ENCODE data around the gene ITPK1.
A peak's percentile ranks its signal among the peaks of the same experiment; 100 is the strongest.

The ITPK1 gene

GRCh38 chr14:92969430-92969829 is 146.3 kb downstream of the ITPK1 start:
- no peak for DNase-seq (ENCODE audit: low read depth)

GRCh38 chr14:92968291-92969020 is 147.3 kb downstream of the ITPK1 start:
- no peak for DNase-seq (ENCODE audit: low read depth)

GRCh38 chr14:92967346-92967926 is 148.3 kb downstream of the ITPK1 start:
- DNase-seq (ENCODE audit: low read depth), result peak; percentile 23

- no peak for DNase-seq (ENCODE audit: low read depth)
Measured at GRCh38 chr14:92965281-92965680, 150.4 kb downstream of the ITPK1 start.

- no peak for DNase-seq (ENCODE audit: low read depth)
Measured at GRCh38 chr14:92964124-92965109, 151.3 kb downstream of the ITPK1 start.

GRCh38 chr14:92963301-92964123 is 152.2 kb downstream of the ITPK1 start:
- no peak for DNase-seq (ENCODE audit: low read depth)

GRCh38 chr14:92962831-92963095 is 153.0 kb downstream of the ITPK1 start:
- DNase-seq (ENCODE audit: low read depth), result no peak

- no peak for DNase-seq (ENCODE audit: low read depth)
Measured at GRCh38 chr14:92962031-92962830, 153.5 kb downstream of the ITPK1 start.

- no peak for DNase-seq (ENCODE audit: low read depth)
Measured at GRCh38 chr14:92961567-92961855, 154.2 kb downstream of the ITPK1 start.

- no peak for DNase-seq (ENCODE audit: low read depth)
Measured at GRCh38 chr14:92960706-92961566, 154.8 kb downstream of the ITPK1 start.

GRCh38 chr14:92959761-92960680 is 155.7 kb downstream of the ITPK1 start:
- DNase-seq (ENCODE audit: low read depth), result no peak

- no peak for DNase-seq (ENCODE audit: low read depth)
Measured at GRCh38 chr14:92959189-92959531, 156.6 kb downstream of the ITPK1 start.

- no peak for DNase-seq (ENCODE audit: low read depth)
Measured at GRCh38 chr14:92958373-92959188, 157.1 kb downstream of the ITPK1 start.

- DNase-seq (ENCODE audit: low read depth), result no peak
Measured at GRCh38 chr14:92956961-92957360, 158.8 kb downstream of the ITPK1 start.

GRCh38 chr14:92955381-92955780 is 160.3 kb downstream of the ITPK1 start:
- DNase-seq (ENCODE audit: low read depth), result no peak

GRCh38 chr14:92954933-92955332 is 160.8 kb downstream of the ITPK1 start:
- DNase-seq (ENCODE audit: low read depth), result no peak

- no peak for DNase-seq (ENCODE audit: low read depth)
Measured at GRCh38 chr14:92953526-92953925, 162.2 kb downstream of the ITPK1 start.

GRCh38 chr14:92952481-92953298 is 163.0 kb downstream of the ITPK1 start:
- no peak for DNase-seq (ENCODE audit: low read depth)
